WTC11 (cell line): ENCODE measurements around the gene CELF4. TPM values are rescaled to one million over a fixed set of nuclear protein-coding genes. Genes with fewer than 3 reads are reported as not detected.

Experiments used
- ATAC-seq: fragments of 200-7000 bp; cut with Tn5 transposase; 2 replicates; pipeline ENCODE4 v1.10.0; 2021; ENCODE audit warnings: mild to moderate bottlenecking, moderate library complexity
- CTCF ChIA-PET: fragments of 300-600 bp; sonication (Branson Sonifier 250); formaldehyde crosslinking; loops from one replicate; lab custom pipeline; 2021; ENCODE audit warnings: antibody characterized with exemption; lab: Charles Lee
- POLR2A ChIA-PET: fragments of 350-600 bp; sonication (Branson Sonifier 250); formaldehyde crosslinking; loops from one replicate; lab custom pipeline; 2021; ENCODE audit warnings: antibody characterized with exemption; lab: Charles Lee
- DNase-seq: peaks from one replicate; pipeline ENCODE4 v3.0.0; 2021; ENCODE audit warnings: low spot score
- H3K27ac Mint-ChIP-seq: 2 replicates; pipeline ENCODE4 v1.8.0; 2021; ENCODE audit warnings: mixed read lengths
- H3K27me3 Mint-ChIP-seq: 2 replicates; pipeline ENCODE4 v1.8.0; 2021; ENCODE audit warnings: low read depth, mild to moderate bottlenecking, moderate library complexity, mixed read lengths
- H3K36me3 Mint-ChIP-seq: 2 replicates; pipeline ENCODE4 v1.8.0; 2021; ENCODE audit warnings: mixed read lengths
- H3K4me1 Mint-ChIP-seq: 2 replicates; pipeline ENCODE4 v1.8.0; 2022; ENCODE audit warnings: mixed read lengths
- H3K4me3 Mint-ChIP-seq: 2 replicates; pipeline ENCODE4 v1.8.0; 2021; ENCODE audit warnings: mild to moderate bottlenecking, moderate library complexity, mixed read lengths
- H3K9me3 Mint-ChIP-seq: 2 replicates; pipeline ENCODE4 v1.8.0; 2021; ENCODE audit warnings: mixed read lengths
- EMX1 ChIP-seq: fragments of 250-450 bp; sonication (Bioruptor Pico); IDR thresholded peaks from 2 replicates; pipeline ENCODE4 v1.8.0; 2021; ENCODE audit warnings: mild to moderate bottlenecking
- ESRRA ChIP-seq: sonication (generic); formaldehyde crosslinking; IDR thresholded peaks from 2 replicates; pipeline ENCODE4 v1.8.1; 2022; ENCODE audit warnings: mild to moderate bottlenecking, missing genetic modification reagents, borderline replicate concordance
- FOXJ3 ChIP-seq: sonication (generic); formaldehyde crosslinking; IDR thresholded peaks from 2 replicates; pipeline ENCODE4 v1.9.0; 2021; ENCODE audit warnings: missing genetic modification reagents, mild to moderate bottlenecking, borderline replicate concordance
- HMGA2 ChIP-seq: fragments of 250-450 bp; sonication (Bioruptor Pico); IDR thresholded peaks from 2 replicates; pipeline ENCODE4 v1.4.0; 2021; ENCODE audit warnings: mild to moderate bottlenecking, moderate library complexity
- MYBL2 ChIP-seq: sonication (generic); formaldehyde crosslinking; IDR thresholded peaks from 2 replicates; pipeline ENCODE4 v1.8.1; 2023; ENCODE audit warnings: mild to moderate bottlenecking, moderate library complexity, missing genetic modification reagents
- PRRX2 ChIP-seq: fragments of 250-450 bp; sonication (Bioruptor Pico); IDR thresholded peaks from 2 replicates; pipeline ENCODE4 v1.8.0; 2021; ENCODE audit warnings: mild to moderate bottlenecking
- RELA ChIP-seq: sonication (generic); formaldehyde crosslinking; IDR thresholded peaks from 2 replicates; pipeline ENCODE4 v1.8.1; 2022; ENCODE audit warnings: missing genetic modification reagents, mild to moderate bottlenecking, borderline replicate concordance
- SMAD4 ChIP-seq: sonication (generic); formaldehyde crosslinking; IDR thresholded peaks from 2 replicates; pipeline ENCODE4 v1.8.0; 2022; ENCODE audit warnings: mild to moderate bottlenecking, missing genetic modification reagents
- SP1 ChIP-seq: sonication (generic); formaldehyde crosslinking; conservative IDR thresholded peaks from 2 replicates; pipeline ENCODE4 v1.8.1; 2022; ENCODE audit warnings: missing genetic modification reagents
- ZNF219 ChIP-seq: sonication (generic); formaldehyde crosslinking; IDR thresholded peaks from 2 replicates; pipeline ENCODE4 v1.8.0; 2023; ENCODE audit warnings: missing genetic modification reagents, mild to moderate bottlenecking, borderline replicate concordance
- ZNF671 ChIP-seq: fragments of 250-450 bp; sonication (Bioruptor Pico); IDR thresholded peaks from 2 replicates; pipeline ENCODE4 v1.8.0; 2021; ENCODE audit warnings: mild to moderate bottlenecking
- total RNA-seq: library from RNA; stranded (reverse); gene quantifications from 3 replicates; pipeline ENCODE4 v1.2.3, GENCODE V29; 2021
- TF ChIP-seq, protein P1 (sequence below): fragments of 250-450 bp; sonication (Bioruptor Pico); conservative IDR thresholded peaks from 2 replicates; pipeline ENCODE4 v1.9.0; 2021; ENCODE audit warnings: mild to moderate bottlenecking
- TF ChIP-seq, protein P2 (sequence below): sonication (generic); formaldehyde crosslinking; IDR thresholded peaks from 2 replicates; pipeline ENCODE4 v1.8.0; 2023; ENCODE audit warnings: missing genetic modification reagents, mild to moderate bottlenecking, borderline replicate concordance
- TF ChIP-seq, protein P3 (sequence below): sonication (generic); formaldehyde crosslinking; IDR thresholded peaks from 2 replicates; pipeline ENCODE4 v1.8.0; 2022; ENCODE audit warnings: mild to moderate bottlenecking, missing genetic modification reagents
- TF ChIP-seq, protein P4 (sequence below): sonication (generic); formaldehyde crosslinking; IDR thresholded peaks from 2 replicates; pipeline ENCODE4 v1.8.1; 2022; ENCODE audit warnings: mild to moderate bottlenecking, missing genetic modification reagents, moderate library complexity, borderline replicate concordance
- TF ChIP-seq, protein P5 (sequence below): sonication (generic); formaldehyde crosslinking; IDR thresholded peaks from 2 replicates; pipeline ENCODE4 v1.8.1; 2023; ENCODE audit warnings: mild to moderate bottlenecking, missing genetic modification reagents, moderate library complexity
- TF ChIP-seq, protein P6 (sequence below): sonication (generic); formaldehyde crosslinking; conservative IDR thresholded peaks from 2 replicates; pipeline ENCODE4 v1.8.1; 2022; ENCODE audit warnings: mild to moderate bottlenecking, missing genetic modification reagents
- TF ChIP-seq, protein P7 (sequence below): fragments of 250-450 bp; sonication (Bioruptor Pico); IDR thresholded peaks from 2 replicates; pipeline ENCODE4 v1.9.0; 2021; ENCODE audit warnings: mild to moderate bottlenecking
- TF ChIP-seq, protein P8 (sequence below): fragments of 250-450 bp; sonication (Bioruptor Pico); IDR thresholded peaks from 2 replicates; pipeline ENCODE4 v1.9.0; 2021; ENCODE audit warnings: moderate library complexity, mild to moderate bottlenecking, inconsistent platforms, borderline replicate concordance

The CELF4 gene
- total RNA-seq, 1 experiment from 2014 or later: 2.9 TPM

DNA sequence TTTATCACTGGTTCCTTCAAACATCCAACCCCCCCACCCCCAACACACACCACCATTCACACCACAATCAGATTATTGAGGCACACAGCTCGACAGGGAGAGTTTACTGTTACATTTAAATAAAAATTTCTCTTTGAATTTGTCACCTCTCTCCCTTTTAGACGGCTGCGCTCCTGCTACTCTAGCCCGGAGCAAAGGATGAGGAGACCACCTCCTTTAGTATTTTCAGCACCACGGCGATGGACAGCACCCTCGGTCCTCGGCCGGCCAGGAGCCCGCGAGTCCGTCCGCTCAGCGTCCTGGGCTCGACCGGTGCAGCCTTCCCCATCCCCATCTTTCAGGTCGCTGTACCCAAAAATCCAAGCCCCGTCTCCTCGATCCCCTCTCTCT, 892 bp downstream of the CELF4 start (continued):
- TF ChIP-seq ZNF219 (CRISPR knock-in tag) (0 out of 2 replicates have a peak, but pooled peaks have one; percentile 78), ZNF671 (no peak), MYBL2 (CRISPR knock-in tag) (0 out of 2 replicates have a peak, but pooled peaks have one; percentile 60), SP1 (0 out of 2 replicates have a peak, but pooled peaks have one; percentile 25), ESRRA (CRISPR knock-in tag) (peak; percentile 51; the same call in 1 of the 2 replicates)
- TF ChIP-seq, protein P1, sequence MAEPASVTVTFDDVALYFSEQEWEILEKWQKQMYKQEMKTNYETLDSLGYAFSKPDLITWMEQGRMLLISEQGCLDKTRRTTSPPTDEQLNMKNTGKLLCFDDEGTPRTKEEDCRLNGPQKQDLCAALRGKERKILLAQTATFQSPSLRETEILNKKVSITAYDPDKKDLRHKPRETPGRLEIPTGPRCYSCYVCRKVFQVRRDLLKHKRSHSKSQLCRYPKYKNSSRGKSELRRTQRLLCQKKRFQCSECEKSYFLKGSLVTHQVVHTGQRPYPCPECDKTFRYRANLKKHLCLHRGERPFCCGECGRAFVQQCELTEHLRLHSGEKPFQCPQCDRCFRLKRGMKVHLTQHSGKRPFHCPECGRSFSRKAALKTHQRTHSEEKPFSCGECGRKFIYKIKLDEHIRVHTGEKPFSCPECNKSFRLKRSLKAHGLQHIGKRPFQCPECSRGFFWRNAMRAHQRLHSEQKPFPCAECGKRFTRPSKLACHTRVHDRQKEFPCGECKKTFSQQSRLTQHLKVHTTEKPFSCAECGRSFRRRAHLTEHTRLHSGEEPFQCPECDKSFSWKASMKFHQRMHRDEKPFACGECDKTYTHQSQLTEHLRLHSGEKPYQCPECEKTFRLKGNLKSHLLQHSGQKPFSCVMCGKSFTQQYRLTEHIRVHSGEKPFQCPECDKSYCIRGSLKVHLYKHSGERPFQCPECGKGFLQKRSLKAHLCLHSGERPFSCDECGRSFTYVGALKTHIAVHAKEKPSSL: no peak
- TF ChIP-seq, protein P2, sequence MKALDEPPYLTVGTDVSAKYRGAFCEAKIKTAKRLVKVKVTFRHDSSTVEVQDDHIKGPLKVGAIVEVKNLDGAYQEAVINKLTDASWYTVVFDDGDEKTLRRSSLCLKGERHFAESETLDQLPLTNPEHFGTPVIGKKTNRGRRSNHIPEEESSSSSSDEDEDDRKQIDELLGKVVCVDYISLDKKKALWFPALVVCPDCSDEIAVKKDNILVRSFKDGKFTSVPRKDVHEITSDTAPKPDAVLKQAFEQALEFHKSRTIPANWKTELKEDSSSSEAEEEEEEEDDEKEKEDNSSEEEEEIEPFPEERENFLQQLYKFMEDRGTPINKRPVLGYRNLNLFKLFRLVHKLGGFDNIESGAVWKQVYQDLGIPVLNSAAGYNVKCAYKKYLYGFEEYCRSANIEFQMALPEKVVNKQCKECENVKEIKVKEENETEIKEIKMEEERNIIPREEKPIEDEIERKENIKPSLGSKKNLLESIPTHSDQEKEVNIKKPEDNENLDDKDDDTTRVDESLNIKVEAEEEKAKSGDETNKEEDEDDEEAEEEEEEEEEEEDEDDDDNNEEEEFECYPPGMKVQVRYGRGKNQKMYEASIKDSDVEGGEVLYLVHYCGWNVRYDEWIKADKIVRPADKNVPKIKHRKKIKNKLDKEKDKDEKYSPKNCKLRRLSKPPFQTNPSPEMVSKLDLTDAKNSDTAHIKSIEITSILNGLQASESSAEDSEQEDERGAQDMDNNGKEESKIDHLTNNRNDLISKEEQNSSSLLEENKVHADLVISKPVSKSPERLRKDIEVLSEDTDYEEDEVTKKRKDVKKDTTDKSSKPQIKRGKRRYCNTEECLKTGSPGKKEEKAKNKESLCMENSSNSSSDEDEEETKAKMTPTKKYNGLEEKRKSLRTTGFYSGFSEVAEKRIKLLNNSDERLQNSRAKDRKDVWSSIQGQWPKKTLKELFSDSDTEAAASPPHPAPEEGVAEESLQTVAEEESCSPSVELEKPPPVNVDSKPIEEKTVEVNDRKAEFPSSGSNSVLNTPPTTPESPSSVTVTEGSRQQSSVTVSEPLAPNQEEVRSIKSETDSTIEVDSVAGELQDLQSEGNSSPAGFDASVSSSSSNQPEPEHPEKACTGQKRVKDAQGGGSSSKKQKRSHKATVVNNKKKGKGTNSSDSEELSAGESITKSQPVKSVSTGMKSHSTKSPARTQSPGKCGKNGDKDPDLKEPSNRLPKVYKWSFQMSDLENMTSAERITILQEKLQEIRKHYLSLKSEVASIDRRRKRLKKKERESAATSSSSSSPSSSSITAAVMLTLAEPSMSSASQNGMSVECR (CRISPR knock-in tag): peak; percentile 97
- TF ChIP-seq, protein P3, sequence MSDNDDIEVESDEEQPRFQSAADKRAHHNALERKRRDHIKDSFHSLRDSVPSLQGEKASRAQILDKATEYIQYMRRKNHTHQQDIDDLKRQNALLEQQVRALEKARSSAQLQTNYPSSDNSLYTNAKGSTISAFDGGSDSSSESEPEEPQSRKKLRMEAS: peak; percentile 65

DNA sequence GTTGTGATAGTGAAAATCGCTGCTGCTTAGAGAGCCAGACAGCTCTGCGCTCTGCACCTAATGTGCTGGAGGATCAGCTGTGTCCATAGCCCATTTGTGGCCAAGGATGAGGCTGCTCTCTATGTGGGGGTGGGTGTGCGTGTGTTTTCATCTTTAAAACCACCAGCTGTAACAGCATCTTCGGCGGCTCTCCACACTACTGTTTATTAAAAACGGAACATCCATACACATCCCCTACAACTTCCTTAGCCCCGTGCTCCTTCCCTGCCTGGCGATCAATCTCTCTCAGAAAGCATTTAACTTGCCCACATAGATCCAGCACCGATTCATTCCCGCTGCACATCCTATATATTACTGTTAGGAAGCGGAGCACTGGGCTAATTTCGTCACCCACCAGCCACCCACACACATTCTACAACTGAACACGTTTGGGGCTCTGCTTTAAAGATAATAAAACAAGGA, 1.6 kb downstream of the CELF4 start:
- 0 out of 2 replicates have a peak overlapping the region, but pooled peaks have one; percentile 23 for H3K4me3 Mint-ChIP-seq
- TF ChIP-seq HMGA2 (CRISPR knock-in tag) (no peak), EMX1 (CRISPR knock-in tag) (no peak), FOXJ3 (CRISPR knock-in tag) (no peak), PRRX2 (CRISPR knock-in tag) (no peak), RELA (no peak), ZNF219 (CRISPR knock-in tag) (no peak), ESRRA (CRISPR knock-in tag) (no peak), SMAD4 (no peak)
- TF ChIP-seq, protein P4, sequence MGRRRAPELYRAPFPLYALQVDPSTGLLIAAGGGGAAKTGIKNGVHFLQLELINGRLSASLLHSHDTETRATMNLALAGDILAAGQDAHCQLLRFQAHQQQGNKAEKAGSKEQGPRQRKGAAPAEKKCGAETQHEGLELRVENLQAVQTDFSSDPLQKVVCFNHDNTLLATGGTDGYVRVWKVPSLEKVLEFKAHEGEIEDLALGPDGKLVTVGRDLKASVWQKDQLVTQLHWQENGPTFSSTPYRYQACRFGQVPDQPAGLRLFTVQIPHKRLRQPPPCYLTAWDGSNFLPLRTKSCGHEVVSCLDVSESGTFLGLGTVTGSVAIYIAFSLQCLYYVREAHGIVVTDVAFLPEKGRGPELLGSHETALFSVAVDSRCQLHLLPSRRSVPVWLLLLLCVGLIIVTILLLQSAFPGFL (CRISPR knock-in tag): no peak
- TF ChIP-seq, protein P5, sequence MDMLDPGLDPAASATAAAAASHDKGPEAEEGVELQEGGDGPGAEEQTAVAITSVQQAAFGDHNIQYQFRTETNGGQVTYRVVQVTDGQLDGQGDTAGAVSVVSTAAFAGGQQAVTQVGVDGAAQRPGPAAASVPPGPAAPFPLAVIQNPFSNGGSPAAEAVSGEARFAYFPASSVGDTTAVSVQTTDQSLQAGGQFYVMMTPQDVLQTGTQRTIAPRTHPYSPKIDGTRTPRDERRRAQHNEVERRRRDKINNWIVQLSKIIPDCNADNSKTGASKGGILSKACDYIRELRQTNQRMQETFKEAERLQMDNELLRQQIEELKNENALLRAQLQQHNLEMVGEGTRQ: no peak
- TF ChIP-seq, protein P6, sequence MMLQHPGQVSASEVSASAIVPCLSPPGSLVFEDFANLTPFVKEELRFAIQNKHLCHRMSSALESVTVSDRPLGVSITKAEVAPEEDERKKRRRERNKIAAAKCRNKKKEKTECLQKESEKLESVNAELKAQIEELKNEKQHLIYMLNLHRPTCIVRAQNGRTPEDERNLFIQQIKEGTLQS (CRISPR knock-in tag): no peak
- TF ChIP-seq, protein P7, sequence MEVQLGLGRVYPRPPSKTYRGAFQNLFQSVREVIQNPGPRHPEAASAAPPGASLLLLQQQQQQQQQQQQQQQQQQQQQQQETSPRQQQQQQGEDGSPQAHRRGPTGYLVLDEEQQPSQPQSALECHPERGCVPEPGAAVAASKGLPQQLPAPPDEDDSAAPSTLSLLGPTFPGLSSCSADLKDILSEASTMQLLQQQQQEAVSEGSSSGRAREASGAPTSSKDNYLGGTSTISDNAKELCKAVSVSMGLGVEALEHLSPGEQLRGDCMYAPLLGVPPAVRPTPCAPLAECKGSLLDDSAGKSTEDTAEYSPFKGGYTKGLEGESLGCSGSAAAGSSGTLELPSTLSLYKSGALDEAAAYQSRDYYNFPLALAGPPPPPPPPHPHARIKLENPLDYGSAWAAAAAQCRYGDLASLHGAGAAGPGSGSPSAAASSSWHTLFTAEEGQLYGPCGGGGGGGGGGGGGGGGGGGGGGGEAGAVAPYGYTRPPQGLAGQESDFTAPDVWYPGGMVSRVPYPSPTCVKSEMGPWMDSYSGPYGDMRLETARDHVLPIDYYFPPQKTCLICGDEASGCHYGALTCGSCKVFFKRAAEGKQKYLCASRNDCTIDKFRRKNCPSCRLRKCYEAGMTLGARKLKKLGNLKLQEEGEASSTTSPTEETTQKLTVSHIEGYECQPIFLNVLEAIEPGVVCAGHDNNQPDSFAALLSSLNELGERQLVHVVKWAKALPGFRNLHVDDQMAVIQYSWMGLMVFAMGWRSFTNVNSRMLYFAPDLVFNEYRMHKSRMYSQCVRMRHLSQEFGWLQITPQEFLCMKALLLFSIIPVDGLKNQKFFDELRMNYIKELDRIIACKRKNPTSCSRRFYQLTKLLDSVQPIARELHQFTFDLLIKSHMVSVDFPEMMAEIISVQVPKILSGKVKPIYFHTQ (CRISPR knock-in tag): no peak
- TF ChIP-seq, protein P1: no peak
- TF ChIP-seq, protein P8, sequence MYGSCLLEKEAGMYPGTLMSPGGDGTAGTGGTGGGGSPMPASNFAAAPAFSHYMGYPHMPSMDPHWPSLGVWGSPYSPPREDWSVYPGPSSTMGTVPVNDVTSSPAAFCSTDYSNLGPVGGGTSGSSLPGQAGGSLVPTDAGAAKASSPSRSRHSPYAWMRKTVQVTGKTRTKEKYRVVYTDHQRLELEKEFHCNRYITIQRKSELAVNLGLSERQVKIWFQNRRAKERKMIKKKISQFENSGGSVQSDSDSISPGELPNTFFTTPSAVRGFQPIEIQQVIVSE: no peak

More for the DNA sequence above, 1.6 kb downstream of the CELF4 start:
- H3K4me1 Mint-ChIP-seq: peaks cover 30% of the 10 kb centered on the region
- H3K27me3 Mint-ChIP-seq: peaks cover 80% of the 10 kb centered on the region
- ATAC-seq: no peak
- H3K36me3 Mint-ChIP-seq: no peaks in the 10 kb centered on the region
- DNase-seq: no peak
- ChIA-PET POLR2A (no interaction called here), CTCF (interaction anchor here (3.1 kb wide), 1 partner anchor 10 kb away, joined by 14 read pairs; no protein-coding TSS in a partner anchor)
- no peaks in the 10 kb centered on the region for H3K9me3 Mint-ChIP-seq
- H3K27ac Mint-ChIP-seq: no peak overlapping the region
